HG03095 (cell line): Measurements from ENCODE around the gene BDH1.
"Not testable (repeated sequence)": the region's sequence is repeated elsewhere in the genome, so short reads cannot be mapped to it uniquely, and the experiment has no call there.

Source experiments
- ATAC-seq: cut with Tn5 transposase; IDR thresholded peaks from one replicate; pipeline ENCODE4 v1.9.1; 2021; ENCODE audit warnings: moderate library complexity; ENCODE audit not compliant: unreplicated experiment

BDH1 gene

GRCh38 chr3:197490098-197491058 lies 65.4 kb downstream of the BDH1 start:
- no peak for ATAC-seq

- no peak for ATAC-seq
These were observed 67.8 kb downstream of the BDH1 start for GRCh38 chr3:197487911-197488391.

GRCh38 chr3:197486861-197487260 lies 68.9 kb downstream of the BDH1 start:
- no peak for ATAC-seq

GRCh38 chr3:197485143-197485542 lies 70.6 kb downstream of the BDH1 start:
- no peak for ATAC-seq

GRCh38 chr3:197484204-197484901 lies 71.4 kb downstream of the BDH1 start:
- no peak for ATAC-seq

- ATAC-seq = no peak
These were observed 73.8 kb downstream of the BDH1 start for GRCh38 chr3:197482001-197482400.

GRCh38 chr3:197480320-197480719 lies 75.4 kb downstream of the BDH1 start:
- ATAC-seq = no peak

GRCh38 chr3:197478746-197479668 lies 76.8 kb downstream of the BDH1 start:
- ATAC-seq = no peak

- not testable (repeated sequence) for ATAC-seq
These were observed 78.0 kb downstream of the BDH1 start for GRCh38 chr3:197477816-197478215.

GRCh38 chr3:197475997-197476525 lies 79.7 kb downstream of the BDH1 start:
- ATAC-seq = no peak

GRCh38 chr3:197475514-197475913 lies 80.3 kb downstream of the BDH1 start:
- no peak for ATAC-seq

- no peak for ATAC-seq
These were observed 83.6 kb downstream of the BDH1 start for GRCh38 chr3:197472151-197472550.

- no peak for ATAC-seq
These were observed 84.4 kb downstream of the BDH1 start for GRCh38 chr3:197471221-197472010.

GRCh38 chr3:197468866-197469382 lies 86.8 kb downstream of the BDH1 start:
- no peak for ATAC-seq

GRCh38 chr3:197468167-197468566 lies 87.6 kb downstream of the BDH1 start:
- ATAC-seq = no peak

- no peak for ATAC-seq
These were observed 89.0 kb downstream of the BDH1 start for GRCh38 chr3:197466586-197467399.

- ATAC-seq = no peak
These were observed 89.7 kb downstream of the BDH1 start for GRCh38 chr3:197465996-197466549.
